Measurements from ENCODE around the gene KCND1.

KCND1 gene

DNA sequence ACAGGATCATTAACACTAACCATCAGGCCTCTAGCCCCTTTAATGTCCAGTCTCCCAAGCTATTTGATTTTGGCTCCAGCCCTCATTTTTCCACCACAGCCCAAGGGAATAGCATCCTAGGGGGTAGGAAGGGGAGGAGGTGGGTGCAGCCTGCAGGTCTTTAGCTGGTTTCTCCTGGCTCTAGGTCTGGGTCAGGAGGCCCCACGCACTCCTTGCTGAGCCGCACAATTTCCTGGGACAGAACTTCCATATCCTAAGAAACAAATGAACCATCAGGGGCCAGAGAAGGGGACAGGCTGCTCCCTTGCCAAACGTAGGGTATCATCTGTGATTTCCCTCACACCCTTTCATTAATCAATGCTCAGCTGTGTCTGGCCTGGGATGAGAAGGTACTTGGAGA is 2.4 kb upstream of the KCND1 start:
- DNase-seq = no peak

DNA sequence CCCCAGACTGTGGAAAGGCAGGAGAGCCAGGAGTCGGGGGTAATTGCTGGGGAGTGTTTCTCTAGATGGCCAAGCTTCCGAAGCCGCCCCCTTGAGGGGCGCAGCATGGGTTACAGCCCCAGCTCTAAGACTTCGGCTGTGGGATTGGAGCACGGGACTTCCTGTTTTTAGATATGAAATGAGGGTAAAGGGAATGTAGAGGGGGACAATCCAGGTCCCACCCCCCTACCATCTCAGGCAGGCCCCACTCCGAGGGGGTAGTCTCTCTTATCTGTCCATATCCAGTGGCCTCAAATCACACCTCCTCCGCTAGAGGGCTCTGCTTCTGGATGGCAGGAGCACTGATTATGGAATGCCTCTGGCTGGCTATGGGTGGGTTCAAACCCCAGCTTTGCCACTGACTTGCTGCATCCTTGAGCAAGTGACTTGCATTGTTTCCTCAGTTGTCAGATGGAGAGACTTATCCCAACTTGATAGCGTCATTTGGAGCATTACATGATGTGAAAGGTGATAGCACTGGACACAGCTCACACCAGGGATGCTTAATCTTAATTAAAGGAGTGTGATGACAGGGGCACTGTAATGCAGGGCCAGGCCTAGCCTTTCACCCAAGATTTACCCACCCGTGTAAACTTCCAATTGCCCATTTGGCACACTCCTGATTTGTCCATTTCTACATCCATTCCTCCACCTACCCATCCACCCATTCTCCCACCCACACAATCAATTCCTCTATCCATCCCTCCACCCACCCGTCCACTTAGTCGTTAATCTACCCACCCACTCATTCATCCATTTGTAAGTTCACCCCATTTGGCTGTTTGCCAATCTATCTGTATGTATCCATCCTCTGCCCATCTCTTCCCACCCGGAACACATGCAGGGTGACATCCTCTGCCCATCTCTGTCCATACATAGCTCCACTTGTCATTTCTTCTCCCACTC is 848 bp upstream of the KCND1 start:
- peak; percentile 25 for DNase-seq

DNA sequence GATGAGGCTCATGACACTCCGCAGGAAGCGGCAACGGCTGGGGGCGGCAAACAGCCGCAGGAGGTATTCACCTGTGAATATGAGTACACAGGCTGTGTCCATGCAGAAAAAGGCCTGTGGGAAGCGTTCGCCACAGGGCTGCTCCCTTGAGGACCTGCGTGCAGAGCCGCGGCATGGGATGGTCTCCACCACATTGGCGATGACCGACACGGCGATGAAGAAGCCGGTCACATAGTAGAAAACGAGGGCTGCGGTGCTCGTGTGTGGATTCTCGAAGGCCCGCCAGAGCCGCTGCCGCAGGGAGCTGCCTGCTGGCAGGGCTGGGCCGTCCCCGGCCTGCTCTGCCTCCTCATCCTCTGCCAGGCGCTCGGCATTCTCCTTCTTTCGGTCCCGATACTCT is 2.2 kb downstream of the KCND1 start:
- no peak for DNase-seq

DNA sequence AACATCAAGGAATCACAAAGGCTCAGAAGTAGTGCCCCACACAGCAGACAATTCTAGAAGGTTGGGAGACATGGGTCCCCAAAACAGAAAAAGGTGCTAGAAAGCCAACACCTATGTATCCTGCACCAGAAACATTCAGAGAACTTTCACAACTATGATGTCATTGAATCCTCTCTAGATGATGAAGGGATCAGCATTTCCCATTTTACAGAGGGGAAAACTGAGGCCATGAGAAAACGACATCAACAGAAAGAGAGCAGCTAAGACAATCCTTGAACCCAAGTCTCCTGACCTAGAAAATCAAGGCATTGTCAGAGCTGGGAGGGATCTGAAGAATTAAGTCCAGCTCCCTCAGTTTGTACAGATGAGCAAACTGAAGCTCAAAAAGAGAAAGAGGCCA is 3.3 kb downstream of the KCND1 start:
- no peak for DNase-seq

DNA sequence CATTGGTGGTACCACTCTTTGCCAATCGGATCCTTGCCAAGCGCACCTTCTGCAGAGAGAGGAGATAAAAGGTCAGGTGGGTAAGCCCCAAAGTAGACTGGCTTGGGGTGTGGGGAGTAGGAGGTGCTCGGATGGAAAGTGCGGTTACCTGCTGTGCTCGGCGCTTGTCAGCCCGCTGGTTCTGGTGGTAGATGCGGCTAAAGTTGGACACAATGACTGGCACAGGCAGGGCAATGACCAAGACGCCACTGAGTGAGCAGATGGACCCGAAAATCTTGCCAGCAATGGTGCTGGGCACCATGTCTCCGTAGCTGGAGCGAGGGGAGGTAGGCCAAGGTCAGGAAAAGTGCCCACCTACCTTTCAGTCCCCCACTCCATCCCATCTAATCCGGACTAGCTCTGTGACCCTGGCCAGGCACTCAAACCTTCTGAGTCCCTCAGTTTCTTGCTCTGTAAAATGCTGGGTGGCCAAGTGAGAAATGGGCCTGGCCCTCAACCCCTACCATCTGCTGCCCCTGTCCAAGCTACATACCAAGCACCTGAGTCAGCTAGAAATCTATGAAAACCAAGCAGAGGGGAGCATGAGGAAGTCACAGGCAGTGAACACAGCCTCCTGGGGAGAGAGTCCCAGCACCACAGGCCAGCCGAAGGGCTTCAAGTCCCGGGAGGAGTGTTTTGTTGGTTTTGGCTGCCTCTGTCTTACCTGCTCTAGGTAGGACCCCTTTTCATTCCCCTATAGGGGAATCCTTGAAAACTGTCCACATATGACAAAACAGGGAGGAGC is 4.7 kb downstream of the KCND1 start:
- no peak for DNase-seq

DNA sequence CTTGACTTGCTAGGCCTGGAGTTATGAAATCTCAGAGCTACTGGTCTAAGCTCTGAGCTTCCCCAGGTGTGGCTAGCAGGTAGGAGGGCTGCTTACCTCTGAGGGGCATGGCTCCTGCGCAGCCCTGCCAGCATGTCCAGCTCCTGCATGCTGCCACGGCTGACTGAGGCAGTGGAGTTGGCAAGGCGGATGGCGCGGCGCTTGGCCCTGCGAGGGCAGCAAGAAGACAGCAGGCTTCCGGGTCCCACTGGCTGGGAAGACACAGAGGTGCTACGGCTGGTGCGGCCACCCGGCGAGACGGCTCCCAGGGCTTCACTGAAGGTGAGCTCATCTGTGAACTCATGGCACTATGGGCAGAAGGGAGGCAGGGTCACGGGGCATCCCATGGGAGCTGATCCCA is 5.7 kb downstream of the KCND1 start:
- DNase-seq = no peak

DNA sequence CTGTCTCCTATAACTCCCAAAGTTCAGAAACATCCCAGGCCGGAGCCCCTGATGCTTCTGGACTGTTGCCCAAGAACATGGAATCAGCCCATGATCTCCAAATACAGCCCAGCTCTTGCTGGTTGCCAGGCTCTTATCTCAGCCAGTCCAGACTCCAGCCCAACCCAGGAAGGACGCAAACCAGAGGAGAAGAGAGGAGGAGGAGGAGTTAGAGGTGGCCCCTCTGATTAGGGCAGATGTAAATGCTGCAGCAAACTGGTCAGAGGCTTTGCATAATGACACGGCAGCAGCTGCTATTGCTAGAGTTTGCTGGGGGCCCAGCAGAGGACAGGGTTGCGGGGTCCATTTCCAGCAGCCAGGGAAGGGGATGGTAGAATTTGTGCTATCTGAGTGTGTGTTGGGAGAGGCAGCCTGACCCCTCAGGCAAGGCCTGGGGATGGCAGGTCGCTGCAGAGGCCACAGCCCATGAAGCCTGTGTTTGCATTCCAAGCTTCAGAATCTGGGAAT is 10.0 kb downstream of the KCND1 start:
- no peak for DNase-seq

DNA sequence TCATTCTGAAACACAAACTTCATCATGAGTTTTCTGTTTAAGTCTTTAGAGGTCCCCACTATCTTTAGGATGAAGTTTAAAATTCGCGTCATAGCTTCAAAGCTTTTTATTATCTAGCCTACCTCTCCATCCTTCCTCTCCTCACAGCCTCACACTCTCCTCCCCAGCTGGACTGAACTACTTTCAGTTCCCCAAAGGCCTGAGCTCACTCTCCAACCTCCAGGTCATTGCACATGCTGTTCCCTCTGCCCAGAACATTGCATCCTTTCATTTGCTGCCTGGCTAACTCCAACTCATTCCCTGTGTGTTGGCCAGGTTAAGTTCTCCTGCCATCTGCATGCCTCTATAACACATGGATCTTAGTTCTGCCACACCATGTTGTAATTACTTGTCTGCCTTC is 11.4 kb downstream of the KCND1 start:
- DNase-seq = no peak

DNA sequence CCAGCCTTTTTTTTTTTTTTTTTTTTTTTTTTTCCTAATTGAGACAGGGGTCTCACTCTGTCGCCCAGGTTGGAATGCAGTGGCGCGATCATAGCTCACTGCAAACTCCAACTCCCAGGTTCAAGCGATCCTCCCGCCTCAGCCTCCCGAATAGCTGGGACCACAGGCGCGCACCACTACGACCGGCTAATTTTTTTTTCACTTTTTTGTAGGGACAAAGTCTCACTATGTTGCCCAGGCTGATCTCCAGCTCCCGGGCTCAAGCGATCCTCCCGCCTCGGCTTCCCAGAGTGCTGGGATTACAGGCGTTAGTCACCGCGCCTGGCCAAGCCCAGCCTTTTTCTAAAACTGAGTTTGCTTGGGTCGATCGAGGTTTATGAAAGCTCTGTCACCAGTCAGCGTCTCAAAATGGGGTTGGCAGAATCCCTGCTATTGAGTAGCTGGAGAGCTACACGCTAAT is 13.0 kb downstream of the KCND1 start:
- peak; percentile 51 for DNase-seq

DNA sequence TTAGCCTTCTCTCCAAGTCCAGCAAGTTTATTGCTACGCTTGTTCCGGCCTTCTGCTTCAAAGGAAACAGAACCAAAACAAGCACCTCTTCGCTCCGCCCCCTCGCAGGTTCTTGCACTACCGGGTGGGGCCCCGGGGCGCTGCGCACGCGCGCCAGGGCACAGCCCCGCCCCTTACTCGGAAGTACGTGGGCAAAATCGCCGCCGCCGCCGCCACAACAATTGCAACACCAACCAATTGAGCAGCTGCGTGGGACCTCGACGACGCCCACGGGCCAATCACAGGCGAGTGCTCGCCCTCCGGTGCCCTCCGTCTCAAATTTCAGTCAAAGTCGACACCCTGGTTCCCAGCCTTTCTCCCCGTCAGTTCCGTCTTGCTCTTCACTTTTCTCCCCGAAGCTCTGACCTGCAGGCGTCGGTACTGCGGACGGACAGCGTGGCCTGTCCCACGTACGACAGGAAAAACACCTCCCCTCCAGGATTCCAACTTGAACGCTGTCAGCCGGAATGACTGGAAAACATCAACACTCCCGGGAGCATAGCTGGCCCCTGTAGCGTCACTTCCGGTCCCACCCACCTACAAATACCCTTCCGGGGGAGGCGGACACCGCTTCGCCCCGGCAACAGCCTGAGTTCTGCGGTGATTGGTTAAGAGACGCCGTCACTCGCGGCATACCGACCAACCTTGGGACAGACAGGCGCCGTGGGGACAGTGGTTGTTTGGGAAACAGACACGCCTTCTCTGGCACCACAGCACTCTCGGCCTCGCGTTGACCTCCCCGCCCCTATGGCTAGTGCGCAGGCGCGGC is 13.6 kb downstream of the KCND1 start:
- DNase-seq = peak; percentile 98

DNA sequence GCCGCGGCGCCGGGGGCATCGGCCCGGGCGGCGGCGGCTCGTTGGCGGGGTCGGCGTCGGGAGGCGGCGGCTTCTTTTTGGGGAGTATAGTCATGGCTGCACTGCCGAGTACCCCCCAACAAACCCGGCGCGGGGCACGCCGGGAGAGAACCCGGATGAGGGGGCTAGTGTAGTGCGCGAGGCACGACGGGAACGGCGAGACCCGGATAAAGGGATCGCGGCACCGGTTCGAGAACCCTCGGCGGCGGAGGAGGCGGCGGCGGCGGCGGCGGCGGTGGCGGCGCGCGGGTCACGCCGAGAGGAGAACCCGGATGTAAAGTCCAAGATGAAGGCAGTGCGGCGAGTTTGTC is 14.2 kb downstream of the KCND1 start, which contains the start of gene OTUD5:
Gene OTUD5, minus strand, starts transcription at position 131 of the 350 bp plus-strand sequence. Its CDS starts 37 bp downstream, at position 94.
- peak; percentile 81 for DNase-seq

DNA sequence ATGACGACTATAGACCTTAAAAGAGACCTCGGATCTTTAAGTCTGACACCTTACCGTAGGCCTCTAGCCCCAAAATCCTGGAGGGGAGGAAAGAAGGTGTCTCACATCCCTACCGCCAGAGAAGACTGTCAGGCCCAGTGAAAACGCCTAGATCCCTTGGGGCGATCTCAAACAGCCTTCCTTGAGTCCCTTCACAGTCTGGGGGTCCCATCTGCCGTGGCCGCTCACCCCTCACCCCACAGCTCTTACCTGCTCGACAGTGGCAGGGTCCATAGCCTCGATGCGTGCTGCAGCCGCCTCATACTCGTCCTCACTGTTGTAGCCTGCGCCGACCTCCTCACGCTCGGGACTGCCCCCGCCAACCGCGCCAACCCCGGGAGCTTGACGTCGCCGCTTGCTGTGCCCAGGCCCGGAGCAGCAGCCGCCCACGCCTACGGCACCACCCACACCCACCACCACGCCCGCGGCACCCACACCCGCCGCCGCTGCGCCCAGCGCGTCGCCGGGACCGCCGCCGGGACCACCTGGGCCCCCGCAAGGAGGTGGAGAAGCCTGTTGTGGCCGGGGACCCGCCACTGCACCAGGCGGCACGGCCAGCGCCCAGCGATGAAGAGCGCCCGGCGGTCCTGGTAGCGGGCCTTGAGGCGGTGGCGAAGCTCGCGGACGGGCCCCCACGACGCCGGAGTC is 14.8 kb downstream of the KCND1 start:
- no peak for DNase-seq

DNA sequence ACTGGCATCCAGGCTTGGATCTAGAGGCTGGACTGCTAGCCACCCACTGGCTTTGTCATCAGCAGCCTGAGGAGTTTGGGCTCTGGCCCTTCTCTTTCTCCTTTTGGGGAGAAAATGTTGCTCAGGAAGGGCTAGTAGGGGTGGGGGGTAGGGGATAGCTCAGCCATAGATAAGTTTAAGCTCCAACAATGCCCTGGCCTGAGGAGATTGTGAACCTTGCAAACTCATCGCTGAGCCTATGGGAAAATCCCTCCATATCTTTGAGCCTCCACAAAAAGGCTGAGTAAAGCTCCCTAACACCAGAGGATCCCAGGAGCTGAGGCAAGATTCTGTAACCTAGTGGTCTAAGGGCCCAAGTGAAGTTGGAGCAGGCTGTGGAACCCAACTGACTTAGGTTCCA is 23.1 kb downstream of the KCND1 start:
- DNase-seq = no peak

DNA sequence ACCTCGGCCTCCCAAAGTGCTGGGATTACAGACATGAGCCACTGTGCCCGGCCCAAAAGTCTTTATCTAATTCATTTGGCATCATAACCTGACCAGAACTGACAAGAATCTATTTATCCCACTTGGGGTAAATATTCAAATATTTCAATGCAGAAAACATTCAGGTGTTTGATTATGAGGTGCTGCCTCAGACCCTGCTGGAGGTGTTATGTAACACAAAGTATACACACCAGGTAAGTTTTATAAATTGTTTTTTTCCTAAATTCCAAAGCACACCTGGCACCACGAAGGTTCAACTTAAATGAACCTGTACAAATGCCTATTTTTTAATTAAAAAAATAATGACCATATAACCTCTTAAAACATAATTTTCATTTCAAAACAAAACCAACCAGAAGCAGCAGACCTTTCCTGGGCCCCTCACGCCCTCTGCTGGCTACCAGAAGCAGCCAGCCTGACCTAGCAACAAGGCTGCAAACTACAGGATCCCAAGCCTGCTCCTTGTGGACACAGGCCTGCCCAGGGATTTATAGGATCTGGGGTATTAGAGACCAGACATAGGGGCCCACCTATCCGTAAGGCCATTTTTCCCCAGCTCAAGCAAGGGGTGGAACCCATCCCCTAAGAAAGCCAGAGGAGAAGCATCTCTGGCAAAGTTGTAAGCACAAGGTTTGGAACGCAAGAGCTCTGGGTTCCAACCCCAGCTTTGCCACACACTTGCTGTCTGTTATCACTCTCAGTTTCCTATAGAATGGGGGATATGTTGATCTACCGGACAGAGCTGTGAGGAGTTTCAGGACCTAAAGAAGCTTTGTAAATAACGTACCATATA is 25.9 kb downstream of the KCND1 start:
- no peak for DNase-seq

DNA sequence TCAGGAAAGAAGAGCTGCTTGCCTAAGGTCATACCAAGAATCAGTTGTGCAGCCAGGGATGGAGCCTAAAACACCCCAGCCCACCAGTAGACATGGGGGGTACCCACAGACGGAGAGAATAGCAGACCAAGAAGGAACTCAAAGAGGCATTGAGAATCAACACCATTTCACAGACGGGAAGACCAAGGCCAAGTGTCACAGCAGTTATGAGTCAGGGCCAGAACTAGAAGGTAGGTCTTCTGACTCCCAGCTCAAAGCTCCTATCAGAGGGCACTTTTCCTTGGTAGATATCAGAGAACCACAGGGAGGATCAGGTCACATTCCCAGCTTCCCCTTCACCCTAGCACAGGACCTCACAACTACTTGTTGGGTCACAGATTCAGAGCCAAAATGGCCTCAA is 28.7 kb downstream of the KCND1 start:
- DNase-seq = no peak

DNA sequence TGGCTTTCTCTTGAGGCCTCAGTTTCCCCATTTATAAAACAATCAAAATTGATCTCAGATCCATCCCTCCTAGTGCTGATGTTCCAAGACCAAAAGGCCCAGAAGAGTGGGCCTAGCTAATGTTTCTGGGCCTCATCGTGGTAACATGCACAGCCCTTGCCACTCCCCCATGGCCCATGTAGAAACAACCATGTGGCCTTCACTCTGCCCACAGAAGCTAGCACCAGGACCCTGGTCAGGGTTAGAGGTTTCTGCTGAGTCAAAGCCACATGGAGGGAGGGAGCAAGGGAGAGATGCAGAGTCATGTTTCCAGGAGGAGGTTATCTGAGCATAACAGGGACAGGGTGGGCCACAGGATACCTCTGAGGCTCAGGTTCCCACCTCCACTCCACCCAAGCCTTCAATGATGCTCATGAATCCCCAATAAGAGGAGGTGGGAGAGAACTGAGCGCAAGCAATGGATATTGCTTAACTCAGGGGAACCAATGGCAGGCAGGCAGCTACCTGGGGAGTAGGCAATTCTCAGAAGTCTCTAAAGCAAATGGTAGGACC is 31.2 kb downstream of the KCND1 start:
- DNase-seq = no peak

DNA sequence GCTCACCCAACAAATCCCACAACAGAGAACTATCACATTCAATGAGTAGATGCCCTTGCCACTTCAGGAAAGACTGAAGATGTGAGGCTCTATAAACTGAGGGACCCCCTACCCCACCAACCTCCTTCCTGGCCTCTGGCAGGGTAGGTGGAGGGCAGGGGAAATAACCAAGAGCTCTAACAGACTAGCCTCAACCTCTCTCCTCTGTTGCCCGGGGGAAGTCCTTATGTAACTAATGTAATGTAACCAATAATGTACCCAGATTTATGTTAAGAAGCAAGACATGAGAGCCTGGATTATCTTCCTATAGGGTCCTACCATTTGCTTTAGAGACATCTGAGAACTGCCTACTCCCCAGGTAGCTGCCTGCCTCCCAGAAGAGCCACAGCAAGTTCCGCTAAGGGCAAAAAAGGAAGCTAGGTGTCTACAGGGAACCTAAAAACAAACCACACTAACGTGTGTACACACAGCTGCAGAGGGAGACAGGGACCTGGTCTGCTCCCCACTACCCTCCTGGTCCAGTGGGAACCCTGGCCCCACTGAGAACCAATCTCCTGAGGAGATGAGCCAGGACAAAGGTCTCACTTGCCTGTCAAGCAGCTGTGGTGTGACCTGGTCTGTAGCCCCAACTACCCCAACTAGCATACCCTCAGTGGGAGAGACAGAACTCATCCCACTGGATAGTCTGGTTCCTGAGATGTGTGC is 32.0 kb downstream of the KCND1 start:
- no peak for DNase-seq

DNA sequence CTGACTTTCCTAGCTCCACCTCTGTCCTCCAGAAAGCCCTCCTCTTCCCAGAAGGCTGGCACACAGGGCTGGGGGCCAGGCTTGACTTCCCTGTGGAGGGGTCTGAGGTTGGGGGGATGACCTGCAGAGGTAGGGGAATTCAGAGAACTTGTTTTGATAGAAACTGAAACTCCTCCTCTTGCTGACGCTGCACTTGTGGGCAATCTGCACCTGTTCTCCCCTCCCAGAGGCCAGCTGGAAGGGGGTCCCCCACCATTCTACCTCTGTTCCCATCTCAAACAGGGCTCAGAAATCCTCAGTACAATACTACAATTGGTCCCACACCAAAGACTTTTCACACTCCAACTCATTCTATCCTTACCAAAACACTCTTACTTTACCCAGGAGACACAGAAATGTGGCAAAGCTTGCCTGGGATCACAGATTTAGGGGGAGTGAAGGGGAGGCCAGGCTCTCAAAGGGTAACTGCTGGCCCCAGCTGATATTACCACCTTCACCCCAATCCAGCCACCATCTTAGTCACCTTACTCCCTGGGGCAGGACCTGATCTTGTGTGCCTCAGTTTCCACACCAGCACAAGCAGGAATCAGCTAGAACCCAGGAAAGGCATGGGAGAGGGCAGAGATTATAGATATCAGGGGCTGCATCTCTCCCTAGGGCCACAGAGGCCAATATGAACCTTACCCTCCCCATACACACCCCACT is 32.8 kb downstream of the KCND1 start:
- no peak for DNase-seq

DNA sequence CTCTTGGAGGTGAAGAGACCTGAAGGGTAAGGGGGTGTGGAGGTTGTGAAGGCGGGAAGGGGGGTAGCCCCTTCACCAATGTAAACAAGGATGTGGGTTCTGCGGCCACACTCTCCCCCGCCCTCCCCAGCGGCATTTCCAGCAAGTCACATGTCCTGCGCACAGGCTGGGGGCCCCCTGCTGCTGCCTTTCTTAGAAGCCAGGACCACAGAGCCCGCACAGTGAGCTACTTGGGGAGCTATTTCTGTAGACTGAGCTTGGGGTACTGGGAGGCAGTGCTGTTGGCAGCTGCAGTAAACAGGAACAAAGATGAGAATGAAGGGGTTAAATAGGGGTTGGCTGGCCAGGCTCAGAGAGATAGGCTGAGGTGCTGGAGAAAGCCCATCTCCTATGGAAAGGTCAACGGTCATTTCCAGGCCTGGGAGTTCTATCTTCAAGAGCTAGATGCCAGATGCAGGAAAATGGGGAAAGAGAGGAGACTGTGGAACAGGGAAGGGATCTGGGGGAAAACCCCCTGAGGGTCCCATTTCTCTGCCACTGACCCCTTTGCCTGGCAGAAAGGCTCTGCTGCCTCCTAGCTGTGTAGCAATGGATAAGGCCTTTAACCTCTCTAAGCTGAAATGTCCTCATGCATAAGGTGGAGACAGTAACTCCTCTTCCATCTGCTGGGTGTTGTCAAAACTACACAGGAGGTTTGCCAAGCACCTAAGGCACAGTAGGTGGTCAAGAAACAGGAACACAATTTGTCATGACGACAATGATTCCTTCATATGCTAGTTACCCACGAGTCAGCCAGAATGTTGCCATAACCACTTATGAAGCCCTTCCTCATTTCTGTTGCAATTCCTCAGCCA is 34.4 kb downstream of the KCND1 start:
- no peak for DNase-seq

All from NCI-H1092 treated with DMSO at 0.1 percent for 48 hours (cell line).